HepG2 (cell line): ENCODE data around the gene GRHPR. TPM values are rescaled to one million over a fixed set of nuclear protein-coding genes. Genes with fewer than 3 reads are reported as not detected.

Experiments used
- AKAP8 ChIP-seq: sonication (generic); formaldehyde crosslinking; IDR thresholded peaks from 2 replicates; pipeline ENCODE4 v1.5.1; 2020; ENCODE audit warnings: mild to moderate bottlenecking, missing genetic modification reagents
- DBP ChIP-seq: sonication (generic); formaldehyde crosslinking; IDR thresholded peaks from 2 replicates; pipeline ENCODE4 v1.4.0; 2020; ENCODE audit warnings: missing genetic modification reagents; ENCODE audit errors: not compliant biosample characterization
- FOSL1 ChIP-seq: sonication (generic); formaldehyde crosslinking; IDR thresholded peaks from 2 replicates; pipeline ENCODE4 v1.9.0; 2021; ENCODE audit warnings: missing genetic modification reagents, borderline replicate concordance
- GATAD2A ChIP-seq: IDR thresholded peaks from 2 replicates; pipeline ENCODE4 v1.6.1; 2016
- HMG20A ChIP-seq: IDR thresholded peaks from 2 replicates; pipeline ENCODE4 v1.6.1; 2016; ENCODE audit warnings: borderline replicate concordance
- HNF4A ChIP-seq: sonication (generic); formaldehyde crosslinking; IDR thresholded peaks from 2 replicates; pipeline ENCODE4 v1.4.0; 2020; ENCODE audit warnings: missing genetic modification reagents
- MAF1 ChIP-seq: sonication (generic); formaldehyde crosslinking; IDR thresholded peaks from 2 replicates; pipeline ENCODE4 v1.5.0; 2020; ENCODE audit warnings: missing genetic modification reagents, borderline replicate concordance
- MIXL1 ChIP-seq: IDR thresholded peaks from 2 replicates; pipeline ENCODE4 v1.6.1; 2016
- MXD4 ChIP-seq: IDR thresholded peaks from 2 replicates; pipeline ENCODE4 v1.6.1; 2016; ENCODE audit warnings: mild to moderate bottlenecking, missing biosample characterization, missing genetic modification reagents
- NBN ChIP-seq: fragments of 450-650 bp; conservative IDR thresholded peaks from 2 replicates; pipeline ENCODE4 v1.6.1; 2017
- NONO ChIP-seq, 2 experiments: fragments of 450-650 bp in 1 of 2; sonication (generic) in 1 of 2; formaldehyde crosslinking in 1 of 2; IDR thresholded peaks in 1 of 2; conservative IDR thresholded peaks in 1 of 2; 2 replicates each; pipeline versions ENCODE4 v1.6.1 to v1.8.0; 2017 to 2022; ENCODE audit warnings: mild to moderate bottlenecking in 1 of 2, missing genetic modification reagents in 1 of 2, moderate library complexity in 1 of 2
- PHF5A ChIP-seq: IDR thresholded peaks from one replicate; pipeline ENCODE4 v1.6.1; 2018; ENCODE audit warnings: low read depth, missing genetic modification reagents; ENCODE audit not compliant: unreplicated experiment
- POLR2AphosphoS5 ChIP-seq: IDR thresholded peaks from 2 replicates; pipeline ENCODE4 v1.6.1; 2012; ENCODE audit warnings: low read depth, low read length
- SOX13 ChIP-seq, 3 experiments: fragments of 450-650 bp in 1 of 3; sonication (generic) in 1 of 3; formaldehyde crosslinking in 1 of 3; IDR thresholded peaks in 2 of 3; conservative IDR thresholded peaks in 1 of 3; 2 replicates each; pipeline versions ENCODE4 v1.5.0 to v1.6.1; 2016 to 2020; ENCODE audit warnings: antibody characterized with exemption in 1 of 3, mild to moderate bottlenecking in 1 of 3, missing compliant biosample characterization in 1 of 3, missing genetic modification reagents in 1 of 3, moderate library complexity in 1 of 3
- SRSF1 ChIP-seq: fragments of 200-400 bp; formaldehyde crosslinking; optimal IDR thresholded peaks from 2 replicates; pipeline ENCODE3; 2017; ENCODE audit warnings: mild to moderate bottlenecking, low read depth, low read length, moderate library complexity
- STAG1 ChIP-seq: sonication (generic); formaldehyde crosslinking; IDR thresholded peaks from 2 replicates; pipeline ENCODE4 v1.4.0; 2020; ENCODE audit warnings: missing genetic modification reagents
- ZFP41 ChIP-seq: sonication (generic); formaldehyde crosslinking; IDR thresholded peaks from 2 replicates; pipeline ENCODE4 v1.4.0; 2020; ENCODE audit warnings: mild to moderate bottlenecking, missing genetic modification reagents, borderline replicate concordance
- ZFP82 ChIP-seq: sonication (generic); formaldehyde crosslinking; IDR thresholded peaks from 2 replicates; pipeline ENCODE4 v1.5.1; 2020; ENCODE audit warnings: mild to moderate bottlenecking, missing genetic modification reagents, borderline replicate concordance
- ZFX ChIP-seq: sonication (generic); formaldehyde crosslinking; IDR thresholded peaks from 2 replicates; pipeline ENCODE4 v1.4.0; 2020; ENCODE audit warnings: mild to moderate bottlenecking, low read depth, missing genetic modification reagents, moderate library complexity
- ZMAT5 ChIP-seq: sonication (generic); formaldehyde crosslinking; IDR thresholded peaks from 2 replicates; pipeline ENCODE4 v1.5.0; 2020; ENCODE audit warnings: mild to moderate bottlenecking, low read depth, missing genetic modification reagents, borderline replicate concordance
- ZNF205 ChIP-seq: IDR thresholded peaks from 2 replicates; pipeline ENCODE4 v1.6.1; 2018; ENCODE audit warnings: missing biosample characterization, missing genetic modification reagents
- ZNF230 ChIP-seq: sonication (generic); formaldehyde crosslinking; IDR thresholded peaks from 2 replicates; pipeline ENCODE4 v1.4.0; 2020; ENCODE audit warnings: mild to moderate bottlenecking, missing genetic modification reagents
- ZNF766 ChIP-seq: sonication (generic); formaldehyde crosslinking; IDR thresholded peaks from 2 replicates; pipeline ENCODE4 v1.5.0; 2020; ENCODE audit warnings: missing genetic modification reagents, borderline replicate concordance
- ZNF772 ChIP-seq: sonication (generic); formaldehyde crosslinking; IDR thresholded peaks from 2 replicates; pipeline ENCODE4 v1.5.0; 2020; ENCODE audit warnings: mild to moderate bottlenecking, missing genetic modification reagents
- ZNF776 ChIP-seq: sonication (generic); formaldehyde crosslinking; IDR thresholded peaks from 2 replicates; pipeline ENCODE4 v1.4.0; 2020; ENCODE audit warnings: mild to moderate bottlenecking, missing genetic modification reagents
- polyA plus RNA-seq, 8 experiments: library from polyadenylated mRNA; depleted of rRNA in 3 of 8; stranded (reverse) in 7 of 8; unstranded in 1 of 8; fragments of >200 nt; fragmentation: Illumina TruSeq in 4 of 8; extraction: Trizol in 4 of 8; gene quantifications; 2 replicates each; pipeline versions ENCODE4 v1.2.1 to v1.2.3, GENCODE V29; 2011 to 2016; ENCODE audit warnings: low read depth in 4 of 8, missing spikeins in 1 of 8, mixed read lengths in 1 of 8; ENCODE audit not compliant: insufficient read depth in 1 of 8
- total RNA-seq, 5 experiments: library from RNA; depleted of rRNA; stranded (reverse); fragments of >200 nt; fragmentation: Illumina TruSeq; extraction: Trizol; gene quantifications; 2 replicates each; pipeline ENCODE4 v1.2.3, GENCODE V29; 2016; ENCODE audit warnings: low read depth in 1 of 5
- TF ChIP-seq, protein P1 (sequence below): sonication (generic); formaldehyde crosslinking; IDR thresholded peaks from 2 replicates; pipeline ENCODE4 v1.4.0; 2020; ENCODE audit warnings: missing genetic modification reagents
- TF ChIP-seq, protein P2 (sequence below): IDR thresholded peaks from 2 replicates; pipeline ENCODE4 v1.6.1; 2016; ENCODE audit warnings: low read depth, borderline replicate concordance

Gene GRHPR
- total and polyA plus RNA-seq, 2 of the 13 experiments (the other 11 are each of a cell fraction or from before 2014, with no cell fraction given): 113 to 115 TPM

GRCh38 chr9:37430841-37431597 is 8.5 kb downstream of the GRHPR start (continued):
- TF ChIP-seq, protein P1, sequence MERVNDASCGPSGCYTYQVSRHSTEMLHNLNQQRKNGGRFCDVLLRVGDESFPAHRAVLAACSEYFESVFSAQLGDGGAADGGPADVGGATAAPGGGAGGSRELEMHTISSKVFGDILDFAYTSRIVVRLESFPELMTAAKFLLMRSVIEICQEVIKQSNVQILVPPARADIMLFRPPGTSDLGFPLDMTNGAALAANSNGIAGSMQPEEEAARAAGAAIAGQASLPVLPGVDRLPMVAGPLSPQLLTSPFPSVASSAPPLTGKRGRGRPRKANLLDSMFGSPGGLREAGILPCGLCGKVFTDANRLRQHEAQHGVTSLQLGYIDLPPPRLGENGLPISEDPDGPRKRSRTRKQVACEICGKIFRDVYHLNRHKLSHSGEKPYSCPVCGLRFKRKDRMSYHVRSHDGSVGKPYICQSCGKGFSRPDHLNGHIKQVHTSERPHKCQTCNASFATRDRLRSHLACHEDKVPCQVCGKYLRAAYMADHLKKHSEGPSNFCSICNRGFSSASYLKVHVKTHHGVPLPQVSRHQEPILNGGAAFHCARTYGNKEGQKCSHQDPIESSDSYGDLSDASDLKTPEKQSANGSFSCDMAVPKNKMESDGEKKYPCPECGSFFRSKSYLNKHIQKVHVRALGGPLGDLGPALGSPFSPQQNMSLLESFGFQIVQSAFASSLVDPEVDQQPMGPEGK (CRISPR knock-in tag): peak; percentile 49; the same call in 1 of the 2 replicates
- TF ChIP-seq, protein P2, sequence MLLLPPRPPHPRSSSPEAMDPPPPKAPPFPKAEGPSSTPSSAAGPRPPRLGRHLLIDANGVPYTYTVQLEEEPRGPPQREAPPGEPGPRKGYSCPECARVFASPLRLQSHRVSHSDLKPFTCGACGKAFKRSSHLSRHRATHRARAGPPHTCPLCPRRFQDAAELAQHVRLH (CRISPR knock-in tag): peak; percentile 82; the same call in 1 of the 2 replicates
- TF ChIP-seq ZNF230 (CRISPR knock-in tag) (0 out of 2 replicates have a peak, but pooled peaks have one; percentile 51), STAG1 (CRISPR knock-in tag) (peak; percentile 51), SRSF1 (peak; percentile 51), ZFX (CRISPR knock-in tag) (peak; percentile 56), ZMAT5 (CRISPR knock-in tag) (no peak), ZNF772 (CRISPR knock-in tag) (no peak), MIXL1 (CRISPR knock-in tag) (peak; percentile 49; the same call in 1 of the 2 replicates), MXD4 (peak; percentile 39; the same call in 1 of the 2 replicates), POLR2AphosphoS5 (peak; percentile 43; the same call in 1 of the 2 replicates), ZNF205 (CRISPR knock-in tag) (peak; percentile 48; the same call in 1 of the 2 replicates), ZFP82 (CRISPR knock-in tag) (no peak), GATAD2A (CRISPR knock-in tag) (peak; percentile 51; the same call in 1 of the 2 replicates), NONO (IDR thresholded peaks at IDR 0.05) (no peak), NONO (CRISPR knock-in tag; conservative IDR thresholded peaks at IDR 0.05) (0 out of 2 replicates have a peak, but pooled peaks have one; percentile 32), ZNF776 (CRISPR knock-in tag) (no peak), HMG20A (CRISPR knock-in tag) (no peak), FOSL1 (CRISPR knock-in tag) (no peak), HNF4A (CRISPR knock-in tag) (peak; percentile 87), NBN (no peak), ZFP41 (CRISPR knock-in tag) (no peak), ZNF766 (CRISPR knock-in tag) (no peak), PHF5A (CRISPR knock-in tag) (peak; percentile 21), AKAP8 (CRISPR knock-in tag) (peak; percentile 53; the same call in 1 of the 2 replicates), MAF1 (CRISPR knock-in tag) (no peak), SOX13 (IDR thresholded peaks at IDR 0.05) (no peak), SOX13 (CRISPR knock-in tag; conservative IDR thresholded peaks at IDR 0.05 in 1 of 2, IDR thresholded peaks at IDR 0.05 in 1 of 2) (no peak), DBP (no peak)
